Measurements from ENCODE around the gene ERC1.

GRCh38 chr12:1201886-1202285 is 210.9 kb downstream of the ERC1 start:
- TF ChIP-seq CTCF (conservative IDR thresholded peaks at IDR 0.05; ENCODE audit: low read depth, low read length) = no peak
- TF ChIP-seq EZH2phosphoT487 (IDR thresholded peaks at IDR 0.05; ENCODE audit: borderline replicate concordance, low read length) = no peak
